Panc1 (cell line): ENCODE measurements around the gene NATD1.

Experiments used
- POLR2AphosphoS5 ChIP-seq: IDR thresholded peaks from 2 replicates; pipeline ENCODE4 v1.6.1; 2012; ENCODE audit warnings: mild to moderate bottlenecking, low read depth, low read length, moderate library complexity
- SIN3A ChIP-seq: IDR thresholded peaks from 2 replicates; pipeline ENCODE4 v1.6.1; 2012; ENCODE audit warnings: low read depth, mild to moderate bottlenecking, low read length, moderate library complexity, borderline replicate concordance; ENCODE audit not compliant: insufficient read depth
- TCF7L2 ChIP-seq: IDR thresholded peaks from 2 replicates; pipeline ENCODE4 v1.6.1; 2011; ENCODE audit warnings: mild to moderate bottlenecking, low read depth, low read length, inconsistent platforms
- TF ChIP-seq, protein P1 (sequence below): fragments of 450-650 bp; IDR thresholded peaks from 2 replicates; pipeline ENCODE4 v1.5.1; 2017; ENCODE audit warnings: mild to moderate bottlenecking
- TF ChIP-seq, protein P2 (sequence below), 2 experiments: IDR thresholded peaks; 2 replicates each; pipeline ENCODE4 v1.6.1; 2011 to 2012; ENCODE audit warnings: low read depth in 2 of 2, control low read depth in 1 of 2, low read length in 1 of 2, mild to moderate bottlenecking in 1 of 2, moderate library complexity in 1 of 2; ENCODE audit not compliant: insufficient read depth in 1 of 2

DNA sequence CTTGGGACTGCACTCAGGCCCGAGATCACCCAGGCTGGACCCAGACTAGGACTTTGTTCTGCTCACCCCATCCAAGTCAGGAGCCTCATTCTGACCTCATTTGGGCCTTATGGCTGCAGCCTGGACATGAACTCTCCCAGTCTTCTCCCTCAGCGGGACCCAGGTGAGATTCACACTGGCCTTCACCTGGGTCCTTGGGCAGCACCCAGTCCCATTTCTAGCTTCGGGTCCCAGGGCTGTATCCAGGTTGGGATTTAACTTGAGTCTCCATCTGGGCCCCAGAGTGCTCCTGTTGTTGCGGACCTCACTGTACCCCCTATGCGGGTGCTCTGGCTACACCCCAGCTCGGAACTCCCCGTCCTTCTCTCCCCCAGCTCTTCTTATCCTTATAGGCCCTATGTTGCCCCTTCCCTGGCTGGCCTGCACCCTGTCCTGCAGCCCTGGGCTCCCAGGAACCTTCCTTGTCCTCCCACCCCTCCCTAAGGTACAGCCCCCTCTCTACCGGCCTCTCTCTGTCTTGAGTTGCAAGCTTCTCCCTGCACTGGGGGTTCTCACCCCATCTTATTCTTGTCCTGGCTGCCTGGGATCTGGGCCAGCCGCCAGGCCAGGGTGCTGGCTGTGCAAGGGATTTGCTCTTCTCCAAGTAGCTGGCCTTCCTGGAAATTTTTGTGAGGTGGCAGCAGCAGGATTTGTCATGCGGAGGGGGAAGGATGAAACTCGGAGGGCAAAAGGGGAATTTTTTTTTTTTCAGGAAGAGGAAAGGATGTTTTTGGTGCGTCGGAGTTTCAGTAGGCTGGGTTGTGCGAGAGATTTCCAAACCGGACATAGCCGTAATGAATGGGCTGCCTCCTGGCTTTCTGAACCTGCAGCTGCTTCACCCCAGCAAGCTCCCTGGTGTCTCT, 32.2 kb upstream of the NATD1 start:
- TF ChIP-seq, protein P1, sequence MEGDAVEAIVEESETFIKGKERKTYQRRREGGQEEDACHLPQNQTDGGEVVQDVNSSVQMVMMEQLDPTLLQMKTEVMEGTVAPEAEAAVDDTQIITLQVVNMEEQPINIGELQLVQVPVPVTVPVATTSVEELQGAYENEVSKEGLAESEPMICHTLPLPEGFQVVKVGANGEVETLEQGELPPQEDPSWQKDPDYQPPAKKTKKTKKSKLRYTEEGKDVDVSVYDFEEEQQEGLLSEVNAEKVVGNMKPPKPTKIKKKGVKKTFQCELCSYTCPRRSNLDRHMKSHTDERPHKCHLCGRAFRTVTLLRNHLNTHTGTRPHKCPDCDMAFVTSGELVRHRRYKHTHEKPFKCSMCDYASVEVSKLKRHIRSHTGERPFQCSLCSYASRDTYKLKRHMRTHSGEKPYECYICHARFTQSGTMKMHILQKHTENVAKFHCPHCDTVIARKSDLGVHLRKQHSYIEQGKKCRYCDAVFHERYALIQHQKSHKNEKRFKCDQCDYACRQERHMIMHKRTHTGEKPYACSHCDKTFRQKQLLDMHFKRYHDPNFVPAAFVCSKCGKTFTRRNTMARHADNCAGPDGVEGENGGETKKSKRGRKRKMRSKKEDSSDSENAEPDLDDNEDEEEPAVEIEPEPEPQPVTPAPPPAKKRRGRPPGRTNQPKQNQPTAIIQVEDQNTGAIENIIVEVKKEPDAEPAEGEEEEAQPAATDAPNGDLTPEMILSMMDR = no peak
- no peak for TF ChIP-seq TCF7L2
- no peak for TF ChIP-seq SIN3A
- TF ChIP-seq, protein P2, sequence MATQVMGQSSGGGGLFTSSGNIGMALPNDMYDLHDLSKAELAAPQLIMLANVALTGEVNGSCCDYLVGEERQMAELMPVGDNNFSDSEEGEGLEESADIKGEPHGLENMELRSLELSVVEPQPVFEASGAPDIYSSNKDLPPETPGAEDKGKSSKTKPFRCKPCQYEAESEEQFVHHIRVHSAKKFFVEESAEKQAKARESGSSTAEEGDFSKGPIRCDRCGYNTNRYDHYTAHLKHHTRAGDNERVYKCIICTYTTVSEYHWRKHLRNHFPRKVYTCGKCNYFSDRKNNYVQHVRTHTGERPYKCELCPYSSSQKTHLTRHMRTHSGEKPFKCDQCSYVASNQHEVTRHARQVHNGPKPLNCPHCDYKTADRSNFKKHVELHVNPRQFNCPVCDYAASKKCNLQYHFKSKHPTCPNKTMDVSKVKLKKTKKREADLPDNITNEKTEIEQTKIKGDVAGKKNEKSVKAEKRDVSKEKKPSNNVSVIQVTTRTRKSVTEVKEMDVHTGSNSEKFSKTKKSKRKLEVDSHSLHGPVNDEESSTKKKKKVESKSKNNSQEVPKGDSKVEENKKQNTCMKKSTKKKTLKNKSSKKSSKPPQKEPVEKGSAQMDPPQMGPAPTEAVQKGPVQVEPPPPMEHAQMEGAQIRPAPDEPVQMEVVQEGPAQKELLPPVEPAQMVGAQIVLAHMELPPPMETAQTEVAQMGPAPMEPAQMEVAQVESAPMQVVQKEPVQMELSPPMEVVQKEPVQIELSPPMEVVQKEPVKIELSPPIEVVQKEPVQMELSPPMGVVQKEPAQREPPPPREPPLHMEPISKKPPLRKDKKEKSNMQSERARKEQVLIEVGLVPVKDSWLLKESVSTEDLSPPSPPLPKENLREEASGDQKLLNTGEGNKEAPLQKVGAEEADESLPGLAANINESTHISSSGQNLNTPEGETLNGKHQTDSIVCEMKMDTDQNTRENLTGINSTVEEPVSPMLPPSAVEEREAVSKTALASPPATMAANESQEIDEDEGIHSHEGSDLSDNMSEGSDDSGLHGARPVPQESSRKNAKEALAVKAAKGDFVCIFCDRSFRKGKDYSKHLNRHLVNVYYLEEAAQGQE (IDR thresholded peaks at IDR 0.05; ENCODE audit: insufficient read depth in 1 of 2, low read depth in 2 of 2, low read length in 1 of 2) = no peak
- no peak for TF ChIP-seq POLR2AphosphoS5
